Ramos (cell line): ENCODE results near the gene CDH4.

Source experiments
- in situ Hi-C: fragments of 300-500 bp; cut with MboI; formaldehyde crosslinking; loops from one replicate; pipeline ENCODE4 v1.14.3; 2022; ENCODE audit warnings: low sequenced_read_pairs; ENCODE audit not compliant: unreplicated experiment

The CDH4 gene

GRCh38 chr20:61352346-61353260 lies 100.5 kb downstream of the CDH4 start:
- in situ Hi-C loops, result no loop called here

DNA sequence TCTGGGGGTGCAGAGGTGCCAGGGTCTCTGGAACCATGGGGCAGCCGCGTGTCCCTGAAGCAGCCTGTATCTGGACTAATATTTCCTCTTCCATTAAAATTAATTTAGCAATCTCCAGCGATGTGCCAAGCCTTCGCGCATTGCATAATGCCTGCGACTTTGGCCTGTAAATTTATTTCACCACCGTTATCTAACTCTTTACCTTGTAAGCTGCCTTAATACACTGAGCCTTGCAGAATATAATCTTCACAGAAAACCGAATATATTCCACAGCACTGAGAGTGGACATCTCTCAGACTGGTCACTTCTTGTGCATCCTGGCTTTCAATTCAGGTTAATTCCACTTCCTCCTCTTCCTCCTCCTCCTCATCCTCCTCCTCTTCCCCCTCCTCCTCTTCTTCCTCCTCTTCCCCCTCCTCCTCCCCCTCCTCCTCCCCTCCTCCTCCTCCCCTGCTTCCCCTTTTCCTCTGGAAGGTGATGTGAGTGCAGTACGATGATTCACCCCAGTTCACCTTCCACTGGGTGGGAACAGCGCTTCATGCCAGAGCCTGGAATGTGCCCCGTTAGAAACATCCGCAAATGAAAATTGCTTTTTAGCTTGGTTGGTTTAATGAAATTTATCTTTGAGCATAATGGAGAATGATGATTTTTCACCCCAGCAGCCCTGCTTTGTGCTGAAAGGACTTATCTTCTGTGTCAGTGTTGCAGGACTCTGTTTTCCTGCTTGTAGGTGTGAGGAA lies 101.4 kb downstream of the CDH4 start:
- in situ Hi-C loops, result no loop called here

DNA sequence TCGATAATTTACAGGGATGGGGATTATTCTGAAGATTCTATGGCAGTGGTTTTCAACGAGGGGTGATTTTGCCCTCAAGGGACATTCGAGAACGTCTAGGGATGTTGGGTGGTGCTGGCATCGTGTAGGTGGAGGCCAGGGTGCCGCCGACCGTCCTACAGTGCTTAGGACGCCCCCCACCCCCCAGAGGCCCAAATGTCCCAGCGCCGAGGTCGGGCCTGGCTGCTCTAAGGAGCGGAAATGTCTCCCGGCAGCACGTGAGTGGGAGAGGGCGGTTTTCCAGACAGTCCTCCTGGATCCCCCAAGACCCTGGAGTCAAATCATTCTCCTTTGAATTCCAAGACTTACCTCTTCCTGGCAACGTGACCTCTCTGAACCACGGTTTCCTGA lies 101.9 kb downstream of the CDH4 start:
- in situ Hi-C loops, result no loop called here

DNA sequence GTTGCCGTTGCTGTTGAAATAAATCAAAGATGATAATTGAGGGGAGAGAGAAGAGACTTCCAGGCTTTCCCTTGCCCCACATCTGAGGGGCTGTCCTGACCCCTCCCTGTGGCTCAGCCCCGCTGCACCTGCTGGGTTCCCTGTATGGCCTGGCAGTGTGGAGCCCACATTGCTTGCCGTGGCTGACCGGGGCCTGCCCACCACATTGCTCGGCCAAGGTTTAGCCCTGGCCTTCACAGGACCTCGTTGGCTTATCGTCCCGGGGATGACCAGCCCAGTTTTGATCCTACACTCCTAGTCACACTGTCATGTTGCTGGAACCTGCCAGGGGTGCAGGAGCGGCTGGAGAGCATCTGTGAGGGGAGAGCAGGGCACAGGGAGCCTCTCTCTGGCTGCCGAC lies 102.4 kb downstream of the CDH4 start:
- in situ Hi-C loops, result no loop called here

GRCh38 chr20:61354901-61355495 lies 102.9 kb downstream of the CDH4 start:
- in situ Hi-C loops, result no loop called here

DNA sequence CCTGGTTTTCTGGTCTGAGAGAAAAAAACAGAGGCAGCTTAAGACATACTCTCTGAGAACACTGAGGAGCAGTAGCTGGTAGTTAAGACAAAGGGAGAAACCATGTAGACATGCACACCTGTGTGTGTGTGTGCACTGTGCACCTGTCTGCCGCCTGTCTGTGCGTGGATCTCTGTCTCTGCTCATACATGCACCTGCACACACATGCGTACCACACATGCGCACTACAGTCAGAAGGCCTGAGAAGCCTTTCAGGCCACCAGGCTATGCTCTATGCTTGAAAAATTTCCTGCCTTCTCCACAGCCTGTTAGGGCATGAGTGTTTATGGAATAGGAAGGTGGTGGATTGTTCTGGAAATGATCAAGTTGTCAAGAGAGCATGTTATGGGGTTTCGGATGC lies 103.5 kb downstream of the CDH4 start:
- in situ Hi-C loops, result no loop called here

DNA sequence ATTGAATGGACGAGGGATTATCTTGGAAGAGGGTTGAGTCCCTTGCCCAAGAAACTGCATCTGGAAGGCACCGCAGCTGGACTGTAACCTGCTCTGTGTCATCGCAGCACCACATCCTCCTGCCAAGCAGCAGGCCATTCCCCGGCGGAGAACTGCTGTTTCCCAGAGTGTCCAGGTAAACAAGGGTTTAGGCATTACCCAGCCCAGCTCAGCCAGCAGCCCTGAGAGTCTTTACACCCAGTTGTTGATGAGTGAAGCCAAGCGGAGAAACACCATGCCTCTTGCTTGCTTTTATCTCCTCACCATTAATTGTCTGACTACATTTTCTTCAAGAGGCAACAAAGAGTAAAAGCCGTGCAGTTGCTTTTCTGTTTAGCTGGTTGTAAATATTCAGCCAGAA lies 104.1 kb downstream of the CDH4 start:
- in situ Hi-C loops, result no loop called here

DNA sequence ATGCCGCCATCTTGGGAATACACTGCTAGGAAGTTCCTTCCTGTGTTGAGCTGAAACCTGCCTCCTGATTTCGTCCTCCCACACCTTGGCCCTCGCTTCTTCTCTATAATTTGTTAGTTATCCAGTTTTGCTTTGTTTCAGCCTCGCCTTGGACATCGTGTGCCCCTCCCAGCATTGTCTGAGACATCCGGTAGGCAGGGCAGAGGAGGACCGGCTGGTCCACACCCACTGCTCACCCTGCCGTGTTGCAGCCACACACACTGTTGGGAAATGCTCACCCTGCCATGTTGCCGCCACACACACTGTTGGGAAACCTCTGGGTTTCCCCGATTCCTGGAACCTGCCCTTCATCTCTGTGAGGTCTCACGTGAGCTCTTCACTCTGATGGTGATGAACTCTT lies 105.1 kb downstream of the CDH4 start:
- in situ Hi-C loops, result no loop called here

- in situ Hi-C loops, result no loop called here
These were observed 107.2 kb downstream of the CDH4 start for GRCh38 chr20:61359254-61359653.

- in situ Hi-C loops, result no loop called here
These were observed 108.2 kb downstream of the CDH4 start for GRCh38 chr20:61360296-61360695.

GRCh38 chr20:61360940-61361339 lies 108.9 kb downstream of the CDH4 start:
- in situ Hi-C loops, result no loop called here

GRCh38 chr20:61361501-61361900 lies 109.4 kb downstream of the CDH4 start:
- in situ Hi-C loops, result no loop called here

DNA sequence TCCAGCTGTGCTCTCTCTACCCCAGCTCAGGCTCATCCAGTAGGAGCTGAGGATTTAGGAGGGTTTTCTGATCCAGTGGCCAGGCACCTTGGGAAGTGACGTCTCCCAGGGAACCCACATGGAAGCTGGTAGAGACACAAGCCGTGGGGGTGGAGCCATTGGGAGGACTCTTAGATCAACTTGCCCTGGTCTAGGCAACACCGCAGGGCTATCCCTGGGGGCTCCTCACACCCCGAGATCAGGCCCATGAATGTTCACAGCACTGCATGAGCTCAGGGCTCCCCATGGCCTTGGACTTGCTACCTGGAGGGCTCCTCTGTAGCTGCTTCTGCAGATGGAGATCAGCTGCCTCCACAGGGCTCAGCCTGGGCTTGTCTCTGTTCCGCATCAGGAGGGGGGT lies 112.1 kb downstream of the CDH4 start:
- in situ Hi-C loops, result no loop called here

- in situ Hi-C loops, result no loop called here
These were observed 114.9 kb downstream of the CDH4 start for GRCh38 chr20:61366914-61367313.

- in situ Hi-C loops, result no loop called here
These were observed 117.9 kb downstream of the CDH4 start for GRCh38 chr20:61369731-61370520.

DNA sequence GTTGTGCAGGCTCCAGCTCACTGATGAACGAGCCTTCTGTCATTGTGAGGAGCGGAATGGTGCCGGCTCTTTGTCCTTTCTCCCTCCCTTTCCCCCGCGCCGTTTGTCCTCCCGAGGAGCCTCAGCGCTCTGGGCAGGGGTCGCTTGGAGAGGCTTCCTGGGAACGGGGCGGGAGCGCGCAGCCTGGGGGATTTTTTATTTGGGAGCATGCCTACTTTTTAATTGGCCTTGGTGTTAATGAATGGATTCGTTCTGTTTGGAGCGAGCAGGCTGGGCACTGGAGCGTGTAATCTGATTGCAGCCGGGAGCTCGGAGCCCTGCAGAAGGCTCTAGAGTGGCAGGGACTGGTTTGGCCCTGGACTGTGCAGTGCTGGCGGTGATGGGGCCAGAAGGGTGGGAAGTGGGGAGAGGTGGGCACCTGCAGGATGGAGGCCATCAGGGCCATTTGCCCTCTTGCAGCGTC lies 118.8 kb downstream of the CDH4 start:
- in situ Hi-C loops, result no loop called here

GRCh38 chr20:61371501-61372136 lies 119.6 kb downstream of the CDH4 start:
- in situ Hi-C loops, result no loop called here

- in situ Hi-C loops, result no loop called here
These were observed 120.3 kb downstream of the CDH4 start for GRCh38 chr20:61372137-61373054.

DNA sequence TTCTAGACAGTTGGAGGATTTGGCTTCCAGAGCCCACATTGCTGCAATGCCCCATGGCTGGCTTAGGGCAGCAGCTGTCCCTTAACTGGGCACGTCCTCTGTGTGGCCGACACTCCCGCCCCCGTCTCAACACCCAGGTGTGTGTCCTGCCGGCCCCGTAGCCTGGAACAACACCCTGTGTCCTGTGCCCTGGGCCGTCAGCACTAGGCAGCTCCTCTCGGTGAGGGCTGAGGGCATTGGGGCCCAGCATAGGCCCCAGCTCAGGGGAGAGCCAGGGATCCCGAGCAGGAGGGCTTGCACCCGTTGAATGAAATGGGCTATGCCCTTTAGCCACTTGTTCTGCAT lies 121.0 kb downstream of the CDH4 start:
- in situ Hi-C loops, result no loop called here
